Cardiac septum (tissue), 1 donor: ENCODE results near the gene PAPSS2. TPM values are rescaled to one million over a fixed set of nuclear protein-coding genes. Genes with fewer than 3 reads are reported as not detected.

ENCODE experiments used
- DNase-seq: peaks from one replicate; pipeline ENCODE4 v3.0.0-alpha.2; 2020; ENCODE audit warnings: low spot score
- intact Hi-C: fragments of 100-400 bp; cut with DNase I; formaldehyde crosslinking; loops from one replicate; pipeline ENCODE4 v1.14.0; 2022
- total RNA-seq: library from RNA; stranded (reverse); fragmentation: NEBNext Ultra II Directional; extraction: Animal tissue kit (Norgen Biotek cat#: 25700); gene quantifications from one replicate; pipeline ENCODE4 v1.2.1, GENCODE V29; 2021
- donor health status: DM: no; HTN: no; CAD: no.

PAPSS2 gene
- total RNA-seq, 1 donor from 2014 or later, result 4.6 TPM

- no peak for DNase-seq
- intact Hi-C loops, result no loop called here
Measured at GRCh38 chr10:87664276-87664701, 4.6 kb downstream of the PAPSS2 start.

DNA sequence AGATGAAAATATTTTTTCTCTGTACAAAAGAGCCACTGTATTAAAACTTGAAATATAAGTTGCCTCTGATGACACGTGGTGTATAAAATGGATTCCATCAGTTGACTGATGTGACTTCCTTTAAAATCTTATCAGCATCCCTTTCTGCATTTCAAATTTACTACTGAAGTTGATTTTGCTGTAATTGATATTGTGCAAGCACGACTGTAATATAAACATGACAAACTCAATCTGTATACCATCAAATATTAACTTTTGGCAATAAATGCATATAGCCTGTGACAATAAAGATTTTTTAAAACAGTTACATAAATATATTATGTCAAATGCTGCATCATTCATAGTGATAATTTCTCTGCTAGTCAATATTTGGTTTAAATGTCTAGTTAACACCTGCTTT lies 7.8 kb downstream of the PAPSS2 start:
- intact Hi-C loops, result no loop called here
- DNase-seq, result no peak

DNA sequence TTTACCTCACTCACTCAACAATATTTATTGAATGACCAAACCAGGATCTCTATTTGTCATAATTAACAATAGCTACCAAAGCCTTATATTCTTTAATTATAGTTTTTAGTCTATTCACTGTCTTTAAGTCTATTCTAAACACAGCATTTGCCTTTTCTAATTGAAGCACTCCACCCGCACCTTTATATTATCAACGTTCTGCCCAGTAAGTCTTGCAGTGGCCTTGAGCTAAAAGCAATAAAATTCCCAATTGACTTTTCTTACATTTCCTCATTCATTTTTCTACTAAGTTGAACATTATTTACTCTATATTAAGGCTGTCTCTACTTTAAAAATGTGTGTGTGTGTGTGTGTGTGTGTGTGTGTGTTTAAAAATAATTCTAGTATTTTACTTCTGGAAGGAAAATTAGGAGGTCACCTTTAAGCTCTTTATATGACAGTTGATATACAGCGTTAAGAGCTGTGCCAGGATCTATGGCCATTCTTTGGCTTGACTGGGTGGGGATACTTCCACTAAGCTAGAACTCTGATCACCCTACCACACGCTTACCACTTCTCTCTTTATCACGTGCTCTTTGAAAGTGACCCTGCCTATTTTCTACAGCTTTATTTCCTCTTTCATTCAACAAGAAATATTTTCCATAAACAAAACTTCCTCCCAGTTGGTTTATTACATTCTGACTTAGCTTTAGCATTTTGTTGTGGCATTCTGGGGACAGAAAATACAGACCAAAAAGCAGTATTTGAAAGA lies 8.8 kb downstream of the PAPSS2 start:
- intact Hi-C loops, result no loop called here
- DNase-seq, result no peak

GRCh38 chr10:87669752-87670151 lies 10.1 kb downstream of the PAPSS2 start:
- DNase-seq, result no peak
- intact Hi-C loops, result no loop called here

DNA sequence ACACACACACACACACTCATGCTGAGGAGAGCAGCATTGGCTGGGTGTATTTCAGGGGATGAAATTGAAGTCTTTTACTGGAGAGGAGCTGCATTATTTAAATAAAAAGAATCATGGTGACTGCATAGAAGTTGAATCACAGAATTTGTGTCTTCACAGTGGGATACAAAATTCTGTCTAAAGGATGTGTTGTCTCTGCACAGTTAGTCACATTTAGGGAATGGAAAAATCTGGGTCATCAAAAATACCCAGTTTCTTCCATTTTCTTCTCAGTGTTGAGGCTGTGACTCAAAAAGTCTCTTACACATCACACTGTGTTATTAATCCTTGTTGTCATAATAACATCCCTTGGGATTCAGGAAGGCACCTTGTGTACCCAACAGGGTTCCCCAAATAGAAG lies 10.9 kb downstream of the PAPSS2 start:
- intact Hi-C loops, result no loop called here

DNA sequence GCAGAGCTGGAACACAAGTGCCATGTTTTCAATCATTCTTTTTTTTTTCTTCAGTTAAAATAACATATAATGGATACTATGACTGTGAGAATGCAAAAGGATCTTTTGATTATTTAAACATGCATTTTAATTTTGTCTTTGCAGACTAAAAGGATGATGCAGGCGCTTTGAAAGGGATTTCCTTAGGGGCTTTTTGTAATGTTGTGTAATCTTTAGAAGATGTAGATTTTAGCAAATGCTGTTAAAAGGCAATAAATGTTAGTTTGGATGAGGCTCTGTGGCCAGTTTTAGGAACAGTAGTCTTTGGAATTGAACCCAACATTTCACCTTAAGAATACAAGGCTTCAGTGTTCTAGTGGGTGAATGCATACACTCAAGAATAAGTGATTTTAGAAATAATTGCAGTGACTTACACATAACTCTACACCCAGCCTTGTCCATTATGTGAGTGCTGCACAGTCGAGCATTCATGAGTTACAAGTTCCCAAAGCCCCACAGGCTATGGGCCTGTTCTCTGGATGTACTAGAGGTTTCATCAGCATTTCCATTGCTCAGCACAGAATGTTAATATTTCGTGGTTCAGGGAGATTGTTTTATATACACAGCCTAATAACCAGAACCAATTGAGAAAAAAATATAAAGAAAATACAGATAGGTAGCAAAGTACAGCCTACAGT lies 11.6 kb downstream of the PAPSS2 start:
- intact Hi-C loops, result no loop called here
- no peak for DNase-seq

More for the DNA sequence above, 10.9 kb downstream of the PAPSS2 start:
- DNase-seq, result no peak

DNA sequence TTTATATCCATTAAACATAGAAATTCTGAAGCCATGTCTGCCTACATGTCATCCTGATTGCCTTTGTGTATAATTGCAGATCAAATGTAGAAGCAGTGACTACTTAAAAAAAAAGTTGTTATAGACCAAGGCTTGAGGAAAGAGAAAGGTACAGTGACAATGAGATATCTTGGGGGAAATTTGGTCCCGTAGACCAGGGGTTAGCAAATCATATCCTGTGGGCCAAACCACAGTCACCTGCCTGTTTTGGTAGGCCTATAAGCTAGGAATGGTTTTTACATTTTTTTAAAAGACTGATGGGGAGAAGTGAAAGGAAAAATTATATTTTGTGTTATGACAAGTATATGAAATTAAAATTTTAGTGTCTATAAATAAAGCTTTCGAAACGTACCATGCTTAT lies 12.9 kb downstream of the PAPSS2 start:
- DNase-seq, result no peak
- intact Hi-C loops, result no loop called here

DNA sequence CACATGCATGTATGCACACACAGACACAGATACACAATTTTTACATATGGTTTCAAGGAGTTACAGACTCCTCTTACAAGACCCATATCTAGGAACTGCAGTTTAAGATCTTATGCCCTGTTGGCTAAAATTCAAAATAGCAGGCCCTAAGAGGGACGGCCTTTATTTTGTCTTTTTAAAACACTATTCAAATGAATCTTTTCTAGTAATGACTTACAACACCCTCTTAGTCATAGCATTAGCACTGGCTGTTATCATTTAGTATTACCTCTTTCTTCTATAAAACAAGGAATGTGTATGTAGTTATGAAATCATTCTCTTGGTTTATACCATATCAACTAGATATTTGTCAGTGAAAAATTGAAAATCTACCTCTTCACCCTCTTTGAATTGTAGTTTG lies 15.3 kb downstream of the PAPSS2 start:
- no peak for DNase-seq
- intact Hi-C loops, result no loop called here

DNA sequence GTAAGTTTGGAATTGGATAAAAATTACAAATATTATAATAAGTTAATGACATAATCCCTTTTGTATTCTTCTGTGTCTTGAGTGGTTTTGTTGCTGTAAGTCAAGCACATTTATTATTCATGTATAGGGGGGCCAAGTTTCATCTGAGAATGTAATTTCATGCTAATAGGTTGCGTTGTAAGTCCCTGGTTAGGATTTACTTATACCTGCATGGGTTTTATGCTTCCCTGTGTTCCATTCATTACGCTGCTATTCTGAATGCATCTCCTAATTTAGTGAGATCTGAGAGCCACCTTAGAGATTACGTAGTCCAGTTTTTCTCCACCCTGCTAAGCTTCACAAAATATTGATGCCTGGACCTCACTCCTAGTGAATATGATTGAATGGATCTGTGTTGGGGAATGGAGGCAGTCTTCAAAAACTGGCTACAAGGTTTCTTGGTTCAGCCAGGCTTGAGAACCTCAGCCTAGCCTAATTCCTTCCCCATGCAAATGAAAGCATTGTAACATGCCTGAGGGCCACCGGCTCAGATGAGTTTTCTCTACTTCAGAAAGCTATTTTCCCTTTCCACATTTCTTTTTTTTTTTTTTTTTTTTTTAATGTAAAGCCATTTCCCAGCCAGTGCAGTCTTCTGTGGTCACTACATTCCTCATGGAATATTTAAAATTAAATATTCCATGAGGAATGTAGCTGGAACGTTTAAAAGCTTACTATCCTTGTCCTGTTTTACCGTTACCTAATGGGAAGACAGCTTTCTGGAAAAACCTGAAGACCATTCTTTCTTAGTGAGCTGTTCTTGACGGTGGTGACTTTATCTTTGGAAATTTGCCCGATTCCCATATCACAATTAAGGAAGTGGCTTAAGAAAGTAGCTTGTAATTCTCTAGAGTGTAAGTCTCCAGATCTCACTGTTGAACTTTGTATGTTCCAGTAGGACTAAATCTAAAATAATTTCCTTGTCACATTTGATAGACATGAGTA lies 16.0 kb downstream of the PAPSS2 start:
- no peak for DNase-seq
- intact Hi-C loops, result no loop called here

DNA sequence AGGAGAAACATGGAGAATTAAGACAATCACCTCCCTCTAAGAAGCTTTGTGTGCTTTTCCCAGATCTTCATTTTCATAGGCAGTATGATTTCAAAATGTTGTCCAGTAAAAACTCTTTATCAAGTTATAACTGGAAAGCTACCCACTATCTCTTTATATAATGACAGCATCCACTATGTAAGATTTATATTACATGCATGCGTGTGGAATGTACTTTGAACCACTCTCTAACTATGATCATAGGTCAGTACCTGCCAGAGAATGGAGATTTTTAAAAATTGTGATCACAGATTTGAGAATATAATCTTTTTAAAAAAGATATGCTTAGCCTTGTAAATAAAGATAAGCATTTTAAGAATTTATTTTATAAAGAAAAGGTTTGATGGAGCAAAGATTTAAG lies 17.9 kb downstream of the PAPSS2 start:
- intact Hi-C loops, result no loop called here
- no peak for DNase-seq

- no peak for DNase-seq
- intact Hi-C loops, result no loop called here
Measured at GRCh38 chr10:87678302-87678701, 18.6 kb downstream of the PAPSS2 start.

DNA sequence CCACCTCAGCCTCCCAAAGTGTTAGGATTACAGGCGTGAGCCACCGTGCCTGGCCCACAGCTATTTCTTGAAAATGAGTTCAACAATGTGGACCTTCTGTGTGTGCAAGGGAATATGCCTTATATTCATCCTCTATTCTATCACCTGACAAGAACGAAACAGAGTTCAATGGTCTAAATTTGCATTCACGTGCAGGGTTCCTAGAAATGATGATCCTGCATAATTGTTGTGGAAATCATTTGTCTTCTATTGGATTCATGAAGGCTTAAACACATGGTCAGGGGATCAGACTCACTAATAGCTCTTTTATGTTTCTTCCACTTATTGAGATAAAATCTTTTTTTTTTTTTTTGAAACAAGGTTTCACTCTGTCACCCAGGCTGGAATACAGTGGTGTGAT lies 23.7 kb downstream of the PAPSS2 start:
- intact Hi-C loops, result no loop called here
- no peak for DNase-seq

DNA sequence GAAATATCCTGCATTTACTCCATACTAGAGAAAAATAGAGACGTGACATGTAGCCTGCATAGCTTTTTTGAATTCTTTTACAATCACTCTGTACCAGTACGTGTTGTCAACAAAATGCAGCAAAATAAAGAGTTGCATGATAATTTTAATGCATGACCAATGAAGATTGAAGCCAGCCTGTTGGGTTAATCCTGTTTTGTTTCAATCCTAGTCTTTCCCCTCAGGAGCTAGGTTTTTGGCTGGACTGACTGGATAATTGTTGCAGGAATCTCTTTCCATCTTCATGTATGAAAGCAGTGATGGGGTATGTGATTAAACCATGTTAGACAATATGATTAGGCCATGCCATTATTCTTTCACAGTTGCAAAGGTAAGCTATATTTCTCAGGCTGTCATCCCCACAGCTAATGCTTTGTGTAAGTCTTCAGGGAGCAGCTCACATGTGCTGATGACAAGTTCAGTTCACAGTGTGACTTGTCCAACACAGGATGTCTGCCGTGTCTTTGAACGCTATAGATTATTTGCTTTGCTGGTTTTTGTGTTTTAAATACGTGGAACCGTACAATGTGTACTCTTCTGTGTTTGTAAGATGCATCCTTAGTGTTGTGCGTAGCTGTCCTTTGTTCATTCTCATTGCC lies 24.4 kb downstream of the PAPSS2 start:
- DNase-seq, result no peak
- intact Hi-C loops, result no loop called here

GRCh38 chr10:87685832-87686574 lies 26.3 kb downstream of the PAPSS2 start:
- no peak for DNase-seq
- intact Hi-C loops, result no loop called here

- intact Hi-C loops, result no loop called here
- DNase-seq, result no peak
Measured at GRCh38 chr10:87691506-87692070, 31.9 kb downstream of the PAPSS2 start.

DNA sequence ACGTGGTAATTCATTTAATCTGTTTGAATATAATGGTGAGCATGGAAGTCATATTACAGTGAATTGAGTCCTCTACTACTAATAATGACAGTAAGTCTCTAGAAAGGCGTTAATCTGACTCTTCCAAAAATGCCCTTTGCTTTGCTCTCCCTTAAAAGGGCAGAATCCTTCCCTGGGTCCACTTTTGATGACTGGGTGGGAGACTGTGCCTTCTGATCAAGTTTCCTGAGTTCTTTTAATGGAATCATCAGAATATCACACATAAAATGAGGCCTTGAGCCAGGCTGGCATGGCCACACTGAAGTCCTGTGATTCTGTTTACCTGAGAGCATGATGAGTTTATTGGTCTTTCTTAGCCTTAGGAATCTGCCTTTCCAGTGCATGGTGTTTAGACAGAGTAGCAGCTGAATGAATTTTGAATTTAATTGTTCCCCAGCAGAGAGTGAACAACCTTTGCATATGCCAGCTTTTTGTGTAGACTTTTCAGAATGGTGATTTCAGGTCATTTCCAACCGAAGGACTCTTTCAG lies 33.3 kb downstream of the PAPSS2 start:
- intact Hi-C loops, result no loop called here
- DNase-seq, result no peak

GRCh38 chr10:87694011-87694794 lies 34.5 kb downstream of the PAPSS2 start:
- DNase-seq, result no peak
- intact Hi-C loops, result no loop called here

- no peak for DNase-seq
- intact Hi-C loops, result no loop called here
Measured at GRCh38 chr10:87695074-87695473, 35.4 kb downstream of the PAPSS2 start.
